Activated effector memory CD4-positive, alpha-beta T cell treated with Interleukin-2 at 50 U/mL for 16 hours (primary cell): ENCODE results near the gene APBB2.
"Not testable (repeated sequence)": the region's sequence is repeated elsewhere in the genome, so short reads cannot be mapped to it uniquely, and the experiment has no call there.

ENCODE experiments used
- DNase-seq: peaks from one replicate; pipeline ENCODE4 v3.0.0-alpha.2; 2020

Gene APBB2

DNA sequence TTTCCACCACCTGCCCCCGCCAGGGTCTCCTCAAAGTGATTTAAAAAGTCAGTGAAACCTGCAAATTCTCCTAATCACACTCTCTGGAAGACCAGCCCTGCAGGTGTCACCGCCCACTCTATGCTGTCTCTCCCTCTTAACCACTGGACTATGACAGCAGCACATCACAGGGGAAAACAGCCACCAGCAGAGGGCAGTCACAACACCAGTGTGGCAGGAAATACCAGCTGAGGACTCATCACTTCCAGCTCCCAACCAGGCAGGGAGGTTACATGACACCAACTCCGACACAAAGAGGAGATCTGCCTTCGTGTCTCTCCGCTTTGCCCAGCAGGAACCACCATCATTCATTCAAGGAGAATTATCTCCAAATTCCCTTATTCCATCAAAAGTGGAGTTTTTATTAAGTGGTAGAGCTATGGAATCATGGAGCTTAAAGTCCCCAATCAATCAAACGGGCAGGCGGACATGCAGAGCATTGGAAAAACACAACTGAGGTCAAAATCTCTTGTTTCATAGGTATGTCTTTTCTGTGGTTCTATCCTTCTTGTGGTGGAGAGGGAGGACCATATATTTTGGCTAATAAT is 373.3 kb downstream of the APBB2 start:
- DNase-seq: peak; percentile 37

DNA sequence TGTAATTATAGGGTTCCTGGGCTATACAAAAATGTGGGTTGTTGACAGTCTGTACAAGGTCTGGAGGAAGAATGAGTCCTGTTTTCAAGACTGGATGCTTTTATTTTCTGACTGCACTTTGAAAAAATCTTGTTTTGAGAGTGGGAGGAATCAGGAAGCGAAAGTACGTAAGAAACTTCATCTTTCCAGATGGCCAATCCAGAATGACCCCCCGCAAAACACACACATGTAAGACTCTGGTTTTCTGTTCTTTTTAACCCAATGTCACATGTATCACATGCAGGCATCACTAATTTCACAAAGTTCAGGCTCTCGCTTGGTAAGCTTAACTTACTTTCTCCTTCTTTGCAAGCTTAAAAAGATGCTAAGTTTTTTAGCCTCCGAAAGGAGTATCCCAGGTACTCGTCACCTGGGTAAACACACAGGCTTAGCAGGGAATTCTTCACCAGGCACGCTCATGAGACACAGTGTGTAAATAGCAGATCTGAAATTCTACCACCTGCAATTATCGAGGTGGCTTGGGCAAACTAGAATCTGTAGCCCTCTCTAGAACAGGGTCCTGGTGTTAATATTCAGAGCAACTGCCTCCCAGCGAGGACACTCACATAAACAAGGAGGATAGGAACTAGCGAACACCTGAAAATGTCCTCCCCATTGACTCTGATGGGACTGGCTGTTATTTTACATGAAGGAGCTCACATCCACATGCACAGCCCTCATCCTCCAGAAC is 373.9 kb downstream of the APBB2 start:
- no peak for DNase-seq

DNA sequence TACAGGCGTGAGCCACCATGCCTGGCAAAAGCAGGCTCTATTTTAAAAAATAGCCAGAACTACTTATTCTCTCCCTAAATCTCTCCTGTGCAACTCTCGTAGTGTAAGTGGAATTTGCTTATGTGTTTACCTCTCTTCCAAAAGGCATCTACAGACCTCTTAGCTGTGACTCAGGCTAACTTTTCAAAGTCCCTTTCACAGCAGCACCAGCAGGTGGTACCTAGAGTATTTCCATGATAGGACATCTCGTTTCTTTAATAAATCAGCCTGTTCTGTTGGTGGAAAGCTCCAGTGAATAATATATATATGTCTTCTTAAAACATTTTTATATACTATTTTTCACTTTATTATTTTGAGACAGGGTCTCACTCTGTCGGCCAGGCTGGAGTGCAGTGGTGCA is 375.6 kb downstream of the APBB2 start:
- no peak for DNase-seq

DNA sequence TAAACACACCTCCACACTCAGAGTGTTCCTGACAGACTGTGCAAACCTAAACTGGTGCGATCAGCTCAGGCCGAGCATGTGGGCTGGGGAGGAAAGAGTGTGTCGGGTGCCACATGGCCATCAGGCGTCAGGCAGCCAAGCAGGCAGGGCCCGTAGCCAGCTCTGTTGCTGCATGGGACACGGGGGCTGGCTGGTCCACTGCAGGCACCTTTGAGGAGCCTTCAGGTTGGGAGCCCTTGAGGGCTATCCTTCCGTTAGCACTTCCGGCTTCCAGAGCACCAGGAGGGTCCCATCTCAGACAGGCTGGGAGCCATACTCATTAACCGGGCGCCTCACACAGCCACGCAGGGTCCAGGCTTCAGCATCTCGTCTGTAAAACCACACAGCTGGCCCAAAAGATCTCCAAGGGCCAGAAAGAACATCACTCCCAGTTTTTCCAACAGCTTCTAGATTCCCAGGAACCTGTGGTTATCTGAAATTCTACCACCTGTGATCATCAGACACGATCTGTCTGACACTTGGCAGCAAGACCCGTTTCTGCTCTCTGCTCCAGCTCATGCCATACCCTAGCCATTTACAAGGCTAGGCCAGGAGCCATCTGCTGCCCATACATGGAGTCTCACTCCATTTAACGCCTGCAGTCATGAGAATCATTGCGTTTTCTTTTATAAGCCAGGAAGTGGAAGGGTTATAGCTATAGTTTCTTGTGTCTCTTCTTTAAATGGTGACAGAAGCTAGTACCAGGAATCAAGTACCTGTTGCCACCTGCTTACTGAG is 377.1 kb downstream of the APBB2 start:
- no peak for DNase-seq

DNA sequence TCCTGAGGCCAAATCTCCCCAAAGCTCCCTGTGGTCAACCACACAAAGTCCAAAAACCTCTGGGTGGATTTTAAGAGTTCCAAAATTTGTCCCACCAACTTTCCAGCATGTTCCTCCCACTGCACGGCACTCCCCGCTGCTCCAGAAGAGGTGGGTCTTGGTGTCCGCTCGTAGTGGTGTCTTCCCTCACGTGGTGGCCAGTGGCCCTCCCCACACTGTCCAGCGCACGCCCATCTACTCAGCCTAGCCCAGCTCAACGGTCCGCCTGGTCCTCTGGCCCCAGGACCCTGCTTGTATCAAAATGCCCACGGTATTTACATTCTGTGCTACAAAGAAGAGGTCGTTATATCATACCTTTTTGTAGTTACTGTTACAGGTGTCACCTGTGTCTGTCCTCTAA is 381.1 kb downstream of the APBB2 start:
- DNase-seq: no peak

DNA sequence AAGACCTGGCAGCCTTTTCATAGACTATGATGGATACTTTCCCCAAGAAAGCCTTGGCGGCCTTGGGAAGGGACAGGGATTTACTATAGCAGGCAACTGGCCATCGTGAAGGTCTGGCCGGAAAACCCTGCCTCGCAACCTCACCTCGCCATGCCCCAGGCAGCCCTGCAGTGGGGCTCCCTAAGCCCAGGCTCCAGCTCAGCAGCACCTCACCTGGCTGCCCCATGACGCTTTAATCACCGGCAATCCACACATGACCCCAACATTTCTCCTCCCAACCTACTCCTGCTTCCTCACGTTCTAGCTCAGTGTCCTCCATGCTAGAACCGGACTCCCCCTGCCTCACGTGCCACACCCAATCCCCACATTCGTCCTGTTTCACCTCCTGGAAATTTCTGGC is 382.2 kb downstream of the APBB2 start:
- no peak for DNase-seq

DNA sequence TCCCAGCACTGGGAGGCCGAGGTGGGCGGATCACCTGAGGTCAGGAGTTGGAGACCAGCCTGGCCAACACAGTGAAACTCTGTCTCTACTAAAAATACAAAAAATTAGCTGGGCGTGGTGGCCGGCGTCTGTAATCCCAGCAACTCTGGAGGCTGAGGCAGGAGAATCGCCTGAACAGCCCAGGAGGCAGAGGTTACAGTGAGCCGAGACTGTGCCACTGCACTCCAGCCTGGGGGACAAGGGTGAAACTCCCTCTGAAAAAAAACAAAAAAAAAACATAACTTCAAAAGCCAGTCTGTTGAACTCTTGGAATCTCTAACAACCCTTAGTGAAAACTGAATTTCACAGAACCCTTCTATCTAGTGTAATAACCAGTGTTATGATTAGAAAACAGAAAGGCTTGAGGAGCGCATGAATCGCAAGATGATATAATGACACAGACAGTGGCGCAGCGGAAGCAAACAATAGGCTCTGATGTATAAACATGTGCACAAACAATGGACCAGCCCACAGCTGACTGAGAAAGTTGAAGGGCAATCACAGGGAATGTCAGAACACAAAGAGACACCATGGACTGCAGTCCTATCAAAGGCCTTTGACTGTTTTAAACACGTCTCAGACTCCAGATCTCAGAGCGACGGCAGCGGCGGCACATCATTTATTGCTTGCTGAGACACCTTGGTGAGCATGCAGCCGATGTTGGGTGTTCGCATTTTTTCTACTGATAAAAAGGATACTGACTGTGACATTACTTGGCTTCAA is 383.0 kb downstream of the APBB2 start:
- no peak for DNase-seq

DNA sequence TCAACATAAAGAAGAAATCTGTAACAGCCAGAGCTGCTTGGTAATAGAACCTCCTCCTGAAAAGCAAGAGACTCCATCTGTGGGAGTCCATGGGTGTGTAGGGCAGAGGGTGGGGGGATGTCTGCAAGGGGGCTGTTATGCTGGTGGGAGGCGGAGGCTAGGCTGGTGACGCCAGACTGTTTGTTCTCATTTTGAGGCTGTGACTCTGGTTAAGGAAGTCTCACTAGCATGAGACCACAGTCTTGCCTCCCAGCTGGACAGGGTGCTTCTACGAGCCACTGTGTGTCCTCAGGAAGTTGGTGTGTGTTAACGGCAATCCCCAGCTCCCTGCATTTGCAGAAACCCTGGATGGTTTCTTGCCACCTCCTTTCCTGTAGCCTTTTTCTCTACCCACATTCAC is 384.8 kb downstream of the APBB2 start:
- DNase-seq: no peak

DNA sequence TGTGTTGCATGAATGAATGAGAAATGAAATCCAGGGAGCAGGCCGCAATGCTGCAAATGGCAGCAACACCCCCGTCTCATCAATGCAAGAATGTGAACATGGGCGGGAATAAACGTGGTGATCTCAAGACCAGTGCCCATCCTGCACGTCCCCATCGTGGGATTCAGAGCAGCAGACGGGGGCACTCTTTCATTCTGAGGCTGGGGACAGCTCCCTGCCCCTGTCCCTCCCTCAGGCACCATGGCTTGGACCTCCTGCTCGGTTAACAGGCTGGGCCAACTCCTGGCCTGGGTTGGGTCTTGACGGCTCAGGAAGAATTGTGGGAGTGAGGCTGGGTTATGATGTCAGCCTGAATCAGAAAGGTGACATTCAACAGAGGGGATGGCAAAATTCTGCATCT is 385.7 kb downstream of the APBB2 start:
- DNase-seq: no peak

DNA sequence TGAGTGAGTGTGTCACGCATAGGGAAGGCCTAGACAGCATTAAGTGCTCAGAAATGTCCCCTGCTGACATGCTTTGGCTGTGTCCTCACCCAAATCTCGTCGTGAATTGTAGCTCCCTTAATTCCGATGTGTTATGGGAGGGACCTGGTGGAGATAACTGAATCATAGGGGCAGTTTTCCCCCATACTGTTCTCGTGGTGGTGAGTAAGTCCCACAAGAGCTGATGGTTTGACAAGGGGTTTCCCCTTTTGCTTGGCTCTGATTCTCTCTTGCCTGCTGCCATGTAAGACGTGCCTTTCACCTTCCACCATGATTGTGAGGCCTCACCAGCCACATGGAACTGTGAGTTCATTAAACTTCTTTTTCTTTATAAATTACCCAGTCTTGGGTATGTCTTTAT is 386.6 kb downstream of the APBB2 start:
- no peak for DNase-seq

DNA sequence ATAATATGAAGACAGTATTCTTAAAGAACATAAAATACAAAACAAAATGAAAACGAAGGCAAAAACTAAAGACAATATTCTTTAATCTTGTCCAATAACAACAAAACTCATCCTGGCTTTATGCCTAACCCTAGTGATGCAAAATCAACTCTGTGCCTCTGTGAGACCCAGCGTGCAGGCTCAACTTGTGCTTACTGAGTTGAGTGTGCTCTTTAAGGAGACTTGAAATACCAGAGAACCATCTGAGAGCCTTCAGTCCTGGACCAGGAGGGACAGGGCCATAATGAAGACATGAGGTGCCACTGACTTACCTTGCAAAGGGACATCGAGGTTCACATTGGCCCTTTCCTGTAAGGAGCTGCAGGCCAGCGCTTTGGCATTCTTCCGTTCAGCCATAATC is 387.5 kb downstream of the APBB2 start:
- no peak for DNase-seq

DNA sequence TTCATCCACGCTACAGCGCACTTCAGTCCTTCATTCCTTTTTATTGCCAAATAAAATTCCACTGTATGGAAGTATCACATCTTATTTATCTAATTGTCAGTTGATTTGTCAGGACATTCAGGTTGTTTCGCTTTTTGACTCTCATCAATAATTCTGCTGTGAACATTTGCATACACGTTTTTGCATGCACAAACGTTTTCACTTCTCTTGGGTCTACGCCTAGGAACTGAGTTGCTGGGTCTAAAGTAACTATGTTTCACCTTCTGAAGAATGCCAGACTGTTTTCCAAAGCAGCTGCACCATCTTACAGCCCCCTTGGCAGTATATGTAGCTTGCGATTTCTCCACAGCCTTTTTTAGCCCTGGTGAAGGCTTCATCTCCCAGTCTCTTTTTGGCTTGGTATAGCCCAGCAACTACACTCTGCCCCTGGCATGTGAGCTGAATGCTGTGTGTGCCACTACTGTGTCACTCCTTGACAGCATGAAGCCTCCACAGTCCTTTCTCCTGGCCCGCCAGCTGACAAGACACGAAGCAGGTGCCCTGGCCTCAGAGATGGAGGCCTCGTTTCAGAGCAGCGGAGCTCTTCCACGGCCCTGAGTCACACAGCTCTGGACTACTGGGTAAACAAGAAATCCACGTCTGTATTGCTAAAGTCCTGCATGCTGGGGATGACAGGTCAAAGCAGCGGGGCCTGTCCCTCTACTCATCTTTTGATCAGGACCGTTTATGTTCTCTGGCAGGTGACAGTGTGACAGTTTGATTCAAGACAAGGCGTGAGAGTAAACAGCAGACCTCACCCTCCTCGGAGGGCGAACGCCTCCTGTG is 389.1 kb downstream of the APBB2 start:
- no peak for DNase-seq

DNA sequence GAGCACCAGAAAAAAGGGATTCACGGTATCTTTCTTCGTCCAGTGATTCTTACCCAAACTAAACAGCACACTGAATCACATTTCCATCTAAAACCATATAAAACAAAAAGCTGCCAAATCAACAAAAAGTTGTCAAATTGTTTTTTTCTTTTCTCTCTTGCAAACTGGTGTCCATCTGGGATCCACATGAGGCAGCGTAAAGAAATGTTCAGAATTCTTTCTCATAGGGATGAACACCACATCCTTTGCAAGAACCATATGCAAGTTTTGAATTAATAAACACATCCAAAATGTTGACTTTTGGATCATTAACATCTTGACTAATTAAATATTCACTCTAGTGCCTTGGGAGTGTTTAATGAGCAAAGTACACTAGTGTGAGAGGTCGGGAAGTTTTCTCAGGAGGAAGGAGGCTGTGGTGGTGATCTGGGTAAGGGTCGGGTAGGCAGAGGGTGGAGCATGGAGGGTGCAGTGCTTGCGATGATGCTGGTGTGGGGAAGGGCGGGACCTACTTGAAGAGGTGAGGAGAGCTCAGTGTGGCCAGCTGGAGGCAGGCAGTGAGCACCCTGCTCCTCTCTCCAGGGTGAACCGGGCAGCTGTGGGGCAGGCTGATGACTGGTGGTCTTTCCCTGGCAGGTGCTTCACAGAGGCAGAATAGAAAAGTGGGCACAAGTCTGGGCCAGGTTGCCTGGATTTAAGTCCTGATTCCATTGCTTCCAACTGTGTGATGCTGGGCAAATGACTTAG is 391.7 kb downstream of the APBB2 start:
- DNase-seq: no peak

DNA sequence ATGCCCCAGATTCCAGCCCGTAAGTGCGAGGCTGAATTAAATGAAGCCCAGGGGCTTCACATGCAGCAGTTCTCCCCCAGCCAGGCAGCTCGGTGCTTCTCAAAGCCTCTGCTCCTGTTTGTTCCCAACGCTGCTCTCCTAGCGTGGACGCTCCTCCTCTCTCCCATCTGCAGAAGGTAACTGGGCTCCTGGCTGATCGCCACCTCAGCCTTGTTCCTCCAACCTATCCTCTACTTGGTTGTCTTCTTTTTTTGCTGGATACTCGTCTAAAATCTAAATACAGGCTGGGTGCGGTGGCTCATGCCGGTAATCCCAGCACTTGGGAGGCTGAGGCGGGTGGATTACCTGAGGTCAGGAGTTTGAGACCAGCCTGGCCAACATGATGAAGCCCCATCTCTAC is 394.2 kb downstream of the APBB2 start:
- no peak for DNase-seq

DNA sequence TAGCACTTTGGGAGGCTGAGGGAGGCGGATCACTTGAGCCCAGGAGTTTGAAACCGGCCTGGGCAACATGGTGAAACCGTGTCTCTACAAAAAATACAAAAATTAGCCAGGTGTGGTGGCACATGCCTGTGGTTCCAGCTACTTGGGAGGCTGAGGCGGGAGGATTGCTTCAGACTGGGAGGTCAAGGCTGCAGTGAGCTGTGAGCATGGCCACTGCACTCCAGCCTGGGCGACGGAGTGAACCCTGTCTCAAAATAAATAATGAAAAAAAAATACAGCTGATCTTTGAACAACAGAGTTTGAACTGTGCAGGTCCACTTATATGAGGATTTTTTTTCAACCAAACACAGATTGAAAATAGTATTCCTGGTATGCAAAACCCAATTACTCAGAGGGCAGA is 397.2 kb downstream of the APBB2 start:
- DNase-seq: not testable (repeated sequence)

DNA sequence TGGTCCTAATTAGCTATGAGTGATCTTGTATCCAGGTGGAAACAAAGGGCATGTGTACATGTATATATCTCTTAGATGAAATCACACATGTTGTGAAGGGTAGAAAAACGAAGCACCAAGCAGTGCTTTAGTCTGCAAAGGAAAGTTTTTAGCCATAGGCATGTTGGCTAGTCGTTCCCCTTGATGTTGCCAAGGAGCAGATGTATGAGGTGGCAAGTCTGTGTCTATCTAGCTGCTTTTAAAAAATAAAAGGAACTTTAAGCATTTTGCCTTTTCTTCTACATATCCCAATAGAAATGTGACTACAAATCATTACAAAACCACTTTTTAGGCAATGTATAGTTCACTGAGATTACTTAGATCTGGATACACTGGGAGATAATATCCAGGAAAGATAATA is 401.5 kb downstream of the APBB2 start:
- DNase-seq: no peak

DNA sequence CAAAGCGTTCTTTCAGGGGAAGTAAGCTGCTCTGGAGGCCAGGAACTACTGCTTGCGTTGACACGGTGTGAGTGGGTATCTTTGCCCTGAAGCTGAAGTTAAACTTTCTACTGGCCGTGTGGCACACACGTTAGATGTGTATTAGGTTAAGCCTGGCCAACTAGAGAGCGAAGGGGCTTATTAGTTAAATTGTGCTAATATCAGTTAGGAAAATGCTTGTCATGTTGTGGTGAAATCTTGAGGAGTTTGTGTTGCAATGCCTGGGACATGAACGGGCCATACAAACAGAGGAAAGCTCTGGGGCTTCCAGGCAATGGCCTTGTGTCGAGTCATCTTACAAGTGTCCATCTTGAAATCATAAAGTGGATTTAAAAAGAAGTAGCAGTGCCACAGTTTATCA is 402.0 kb downstream of the APBB2 start:
- no peak for DNase-seq

DNA sequence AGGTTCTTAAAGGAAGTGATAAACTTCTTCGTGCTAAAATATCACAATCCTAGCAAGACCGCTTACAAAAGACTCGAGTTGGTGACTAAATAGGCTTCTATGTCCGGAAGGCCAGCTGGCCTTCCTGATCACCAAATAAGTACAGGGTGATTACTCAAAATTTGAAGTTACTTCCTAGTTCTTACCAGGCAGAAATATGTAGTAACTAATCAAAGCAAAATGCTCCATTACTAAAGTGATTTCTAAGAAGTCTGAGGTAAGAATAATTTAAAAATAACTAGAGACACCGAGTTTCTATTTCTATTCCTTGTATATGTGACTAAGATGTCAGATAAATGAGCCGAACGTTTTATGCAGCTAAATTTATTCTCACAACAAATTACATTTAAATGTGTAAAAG is 402.4 kb downstream of the APBB2 start:
- DNase-seq: no peak

DNA sequence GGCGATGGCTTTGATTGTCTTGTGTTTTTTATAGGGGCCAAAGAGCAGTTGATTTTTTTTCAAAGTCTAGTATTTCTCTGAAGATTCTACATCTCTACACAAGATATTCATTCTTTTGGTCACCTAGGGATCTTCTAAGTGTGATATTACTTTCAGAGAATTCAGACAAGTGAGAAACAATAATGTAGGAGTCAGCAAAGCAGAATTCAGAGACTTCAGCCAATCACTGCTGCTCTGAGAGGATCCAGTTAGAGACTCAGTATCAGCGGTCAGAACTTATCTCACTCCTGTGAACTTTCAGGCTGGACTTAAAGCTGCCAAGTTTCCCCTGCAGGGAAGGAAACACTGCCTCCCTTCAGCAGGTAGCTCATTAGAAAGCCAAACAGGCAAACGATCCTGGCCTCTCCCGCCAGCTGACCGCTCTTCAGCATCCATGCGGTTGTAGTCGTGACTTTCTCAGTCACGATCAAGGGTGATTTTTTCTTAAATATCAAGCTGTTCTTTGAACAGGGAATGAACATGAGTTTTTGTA is 405.4 kb downstream of the APBB2 start:
- no peak for DNase-seq

DNA sequence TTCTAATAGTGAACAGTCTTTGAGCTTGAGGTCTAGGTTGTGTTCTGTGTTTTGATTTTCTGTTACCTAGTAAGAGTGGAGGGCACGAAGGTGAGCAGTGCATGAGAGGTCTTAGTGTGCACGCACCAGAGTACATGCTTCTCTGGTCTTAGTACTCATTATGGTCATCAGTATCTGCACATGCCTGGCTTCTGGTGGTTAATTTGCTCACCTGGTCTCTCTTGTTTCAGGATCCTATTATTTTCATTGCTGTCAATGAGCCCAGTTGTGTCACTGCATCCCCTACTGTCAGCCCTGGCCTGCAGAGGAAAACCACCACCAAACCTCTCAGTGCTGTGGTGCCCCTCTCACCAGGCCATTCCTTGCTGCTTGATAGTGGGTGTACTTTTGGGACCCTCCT is 409.7 kb downstream of the APBB2 start:
- DNase-seq: no peak

DNA sequence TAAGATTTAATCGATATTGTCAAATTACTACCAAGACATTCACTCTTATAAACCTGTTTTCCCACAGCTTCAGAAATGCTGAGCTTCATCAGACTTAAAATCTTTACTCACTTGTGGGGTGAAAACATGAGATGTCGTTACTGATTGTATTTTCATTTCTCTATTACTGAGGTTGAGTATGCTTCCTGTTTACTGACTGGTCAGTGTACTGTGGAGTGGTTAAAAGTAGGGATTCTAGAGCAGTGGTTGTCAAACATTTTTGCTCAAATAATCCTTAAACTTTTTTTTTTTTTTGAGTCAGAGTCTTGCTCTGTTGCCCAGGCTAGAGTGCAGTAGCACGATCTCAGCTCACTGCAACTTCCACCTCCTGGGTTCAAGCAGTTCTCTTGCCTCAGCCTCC is 414.3 kb downstream of the APBB2 start:
- no peak for DNase-seq

DNA sequence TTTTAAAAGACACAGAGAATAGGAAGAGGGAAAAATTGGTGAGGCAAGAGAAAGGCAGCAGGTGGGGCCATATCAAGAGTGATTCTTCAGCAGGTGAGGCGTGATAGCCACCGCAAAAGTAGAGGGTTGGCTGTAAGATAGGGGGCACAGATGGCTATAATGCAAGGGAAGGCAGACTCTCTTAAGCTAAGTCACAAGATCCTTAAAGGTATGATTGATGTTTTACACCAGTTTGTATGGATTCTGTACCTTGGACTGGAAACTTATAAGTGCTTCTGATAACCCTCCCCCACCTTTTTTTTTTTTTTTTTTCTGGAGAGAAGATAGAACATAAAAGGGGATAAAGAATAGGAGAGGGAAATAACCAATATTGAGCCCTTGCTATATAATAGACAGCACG is 424.6 kb downstream of the APBB2 start:
- no peak for DNase-seq
